ENCODE results near the gene LRP5. TPM values are rescaled to one million over a fixed set of nuclear protein-coding genes. Genes with fewer than 3 reads are reported as not detected.
"Not testable (repeated sequence)": the region's sequence is repeated elsewhere in the genome, so short reads cannot be mapped to it uniquely, and the experiment has no call there.

LRP5 gene
- total RNA-seq, 2 experiments from 2014 or later: 10.5 to 15.3 TPM

- Mint-ChIP-seq H3K27me3 (no peaks in the 10 kb centered on the region), H3K4me3 (no peak overlapping the region), H3K36me3 (ENCODE audit: low read depth) (peaks cover 9% of the 10 kb centered on the region), H3K27ac (no peak overlapping the region), H3K9me3 (peaks cover 1% of the 10 kb centered on the region), H3K4me1 (ENCODE audit: low read depth) (peaks cover 7% of the 10 kb centered on the region)
- intact Hi-C loops (cut with micrococcal nuclease): loop anchor here (10.0 kb wide), 1 partner anchor 191 kb away; no protein-coding TSS in a partner anchor
- no peak for ATAC-seq
- ChIA-PET CTCF (no interaction called here), POLR2A (no interaction called here)
- TF ChIP-seq, protein P1, sequence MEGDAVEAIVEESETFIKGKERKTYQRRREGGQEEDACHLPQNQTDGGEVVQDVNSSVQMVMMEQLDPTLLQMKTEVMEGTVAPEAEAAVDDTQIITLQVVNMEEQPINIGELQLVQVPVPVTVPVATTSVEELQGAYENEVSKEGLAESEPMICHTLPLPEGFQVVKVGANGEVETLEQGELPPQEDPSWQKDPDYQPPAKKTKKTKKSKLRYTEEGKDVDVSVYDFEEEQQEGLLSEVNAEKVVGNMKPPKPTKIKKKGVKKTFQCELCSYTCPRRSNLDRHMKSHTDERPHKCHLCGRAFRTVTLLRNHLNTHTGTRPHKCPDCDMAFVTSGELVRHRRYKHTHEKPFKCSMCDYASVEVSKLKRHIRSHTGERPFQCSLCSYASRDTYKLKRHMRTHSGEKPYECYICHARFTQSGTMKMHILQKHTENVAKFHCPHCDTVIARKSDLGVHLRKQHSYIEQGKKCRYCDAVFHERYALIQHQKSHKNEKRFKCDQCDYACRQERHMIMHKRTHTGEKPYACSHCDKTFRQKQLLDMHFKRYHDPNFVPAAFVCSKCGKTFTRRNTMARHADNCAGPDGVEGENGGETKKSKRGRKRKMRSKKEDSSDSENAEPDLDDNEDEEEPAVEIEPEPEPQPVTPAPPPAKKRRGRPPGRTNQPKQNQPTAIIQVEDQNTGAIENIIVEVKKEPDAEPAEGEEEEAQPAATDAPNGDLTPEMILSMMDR (IDR thresholded peaks at IDR 0.05): no peak
- DNase-seq: no peak
These were observed 133.2 kb downstream of the LRP5 start for GRCh38 chr11:68445531-68446035.

DNA sequence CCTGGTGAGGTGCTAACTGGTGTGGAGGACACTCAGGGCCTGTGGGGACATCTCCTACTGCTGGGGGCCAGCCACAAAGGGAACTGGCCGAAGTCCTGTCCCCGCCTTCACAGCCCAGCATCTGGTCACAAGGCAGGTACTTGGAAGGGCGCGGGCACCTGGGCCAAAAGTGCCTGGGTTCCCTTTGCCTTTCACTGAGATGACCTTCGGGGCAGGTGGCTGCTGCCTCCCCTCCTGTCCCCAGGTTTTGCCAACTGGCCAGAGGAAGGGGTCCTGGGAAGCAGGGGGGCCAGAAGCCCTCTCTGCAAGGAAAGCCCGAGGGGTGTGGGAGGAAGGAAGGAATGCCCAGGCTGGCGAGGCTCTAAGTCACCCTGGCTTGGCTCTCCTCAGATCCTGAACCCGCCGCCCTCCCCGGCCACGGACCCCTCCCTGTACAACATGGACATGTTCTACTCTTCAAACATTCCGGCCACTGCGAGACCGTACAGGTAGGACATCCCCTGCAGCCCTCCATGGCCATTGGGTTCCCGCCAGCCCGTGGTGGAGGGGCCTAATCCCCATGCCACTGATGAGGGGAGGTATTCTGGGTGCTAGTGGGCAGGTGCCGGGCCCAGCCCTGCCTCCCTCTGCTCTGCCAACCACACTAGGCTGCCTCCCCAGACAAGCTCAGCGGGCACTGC is 133.8 kb downstream of the LRP5 start:
- H3K27ac Mint-ChIP-seq: no peak overlapping the region
- ChIA-PET POLR2A (no interaction called here), CTCF (interaction anchor here (0.9 to 1.0 kb wide), 2 partner anchors 9 to 19 kb away, joined by 3 read pairs; no protein-coding TSS in a partner anchor)
- H3K27me3 Mint-ChIP-seq: no peaks in the 10 kb centered on the region
- DNase-seq (no peak), ATAC-seq (no peak)
- H3K9me3 Mint-ChIP-seq: peaks cover 1% of the 10 kb centered on the region
- intact Hi-C loops (cut with micrococcal nuclease): loop anchor here (10.0 kb wide), 1 partner anchor 191 kb away; no protein-coding TSS in a partner anchor
- peaks cover 7% of the 10 kb centered on the region for H3K4me1 Mint-ChIP-seq (ENCODE audit: low read depth)
- H3K4me3 Mint-ChIP-seq: no peak overlapping the region
- TF ChIP-seq, protein P1 (IDR thresholded peaks at IDR 0.05): no peak
- peaks cover 9% of the 10 kb centered on the region for H3K36me3 Mint-ChIP-seq (ENCODE audit: low read depth)

GRCh38 chr11:68447015-68447801 is 134.8 kb downstream of the LRP5 start:
- TF ChIP-seq, protein P1 (IDR thresholded peaks at IDR 0.05): peak; percentile 96
- DNase-seq (peak; percentile 82), ATAC-seq (peak; percentile 98)
- ChIA-PET CTCF (interaction anchor here (0.9 to 1.2 kb wide), 3 partner anchors 8 to 18 kb away, joined by 3 read pairs; no protein-coding TSS in a partner anchor), POLR2A (interaction anchor here (0.6 kb wide), 1 partner anchor 681 kb away, joined by 3 read pairs; no protein-coding TSS in a partner anchor)
- H3K4me3 Mint-ChIP-seq: no peak overlapping the region
- H3K4me1 Mint-ChIP-seq (ENCODE audit: low read depth): peaks cover 7% of the 10 kb centered on the region
- H3K9me3 Mint-ChIP-seq: peaks cover 1% of the 10 kb centered on the region
- no peak overlapping the region for H3K27ac Mint-ChIP-seq
- H3K36me3 Mint-ChIP-seq (ENCODE audit: low read depth): peaks cover 9% of the 10 kb centered on the region
- intact Hi-C loops (cut with micrococcal nuclease): loop anchor here (10.0 kb wide), 1 partner anchor 192 kb away; no protein-coding TSS in a partner anchor
- H3K27me3 Mint-ChIP-seq: no peaks in the 10 kb centered on the region

- H3K27ac Mint-ChIP-seq; H3K27me3 Mint-ChIP-seq; H3K9me3 Mint-ChIP-seq; DNase-seq; H3K4me1 Mint-ChIP-seq (ENCODE audit: low read depth); ATAC-seq; H3K4me3 Mint-ChIP-seq; H3K36me3 Mint-ChIP-seq (ENCODE audit: low read depth); POLR2A ChIA-PET: not testable (repeated sequence)
- CTCF ChIA-PET: interaction anchor here (1.2 kb wide), 1 partner anchor 9 kb away, joined by 3 read pairs; no protein-coding TSS in a partner anchor
- intact Hi-C loops (cut with micrococcal nuclease): loop anchor here (10.0 kb wide), 1 partner anchor 193 kb away; no protein-coding TSS in a partner anchor
These were observed 135.5 kb downstream of the LRP5 start for GRCh38 chr11:68447914-68448313.

GRCh38 chr11:68448604-68449011 is 136.2 kb downstream of the LRP5 start:
- CTCF ChIA-PET: interaction anchor here (1.2 kb wide), 1 partner anchor 9 kb away, joined by 3 read pairs; no protein-coding TSS in a partner anchor
- intact Hi-C loops (cut with micrococcal nuclease): loop anchor here (10.0 kb wide), 1 partner anchor 194 kb away; no protein-coding TSS in a partner anchor

More at GRCh38 chr11:68448604-68449011, 136.2 kb downstream of the LRP5 start:
- TF ChIP-seq, protein P1 (IDR thresholded peaks at IDR 0.05): no peak
- no peak overlapping the region for H3K4me3 Mint-ChIP-seq
- no peak for ATAC-seq
- H3K27ac Mint-ChIP-seq: no peak overlapping the region
- peaks cover 9% of the 10 kb centered on the region for H3K36me3 Mint-ChIP-seq (ENCODE audit: low read depth)
- H3K9me3 Mint-ChIP-seq: peaks cover 1% of the 10 kb centered on the region
- no peaks in the 10 kb centered on the region for H3K27me3 Mint-ChIP-seq
- DNase-seq: no peak
- POLR2A ChIA-PET: no interaction called here
- peaks cover 7% of the 10 kb centered on the region for H3K4me1 Mint-ChIP-seq (ENCODE audit: low read depth)
